SK-N-SH (cell line): ENCODE measurements around the gene CASKIN2. TPM values are rescaled to one million over a fixed set of nuclear protein-coding genes. Genes with fewer than 3 reads are reported as not detected.

Experiments used
- CTCF ChIA-PET: fragments of 300-600, 350-600 bp; formaldehyde crosslinking; extraction: SDS; loops from one replicate; lab custom pipeline; 2021; lab: Yijun Ruan, JAX
- POLR2A ChIA-PET: fragments of 350-600 bp; sonication (Branson Sonifier 250); formaldehyde crosslinking; extraction: SDS; loops from one replicate; lab custom pipeline; 2020; ENCODE audit warnings: antibody characterized with exemption, inconsistent platforms; lab: Yijun Ruan, JAX
- DNase-seq: peaks from one replicate; pipeline ENCODE4 v3.0.0; 2012
- H2AFZ ChIP-seq: fragments of 200-600 bp; sonication (generic); 2 replicates; pipeline ENCODE4 v1.8.1; 2016; ENCODE audit warnings: antibody characterized with exemption, mild to moderate bottlenecking, low read depth
- H3F3A ChIP-seq: fragments of 200-600 bp; sonication (generic); replicated peaks from 2 replicates; pipeline ENCODE3; 2016; ENCODE audit warnings: antibody characterized with exemption, mild to moderate bottlenecking; ENCODE audit not compliant: insufficient read depth
- H3K27ac ChIP-seq, 2 experiments: fragments of 200-500 bp in 1 of 2; fragments of 200-600 bp in 1 of 2; sonication (Bioruptor generic) in 1 of 2; sonication (generic), shearing (Covaris generic) in 1 of 2; 2 replicates each; pipeline versions ENCODE4 v1.5.1 to v1.6.1; 2014 to 2016; ENCODE audit warnings: low read depth in 2 of 2, inconsistent platforms in 1 of 2, low read length in 1 of 2, mild to moderate bottlenecking in 1 of 2, mixed read lengths in 1 of 2
- H3K27me3 ChIP-seq: fragments of 200-600 bp; sonication (generic), shearing (Covaris generic); 2 replicates; pipeline ENCODE4 v1.6.1; 2016; ENCODE audit warnings: mixed run types; ENCODE audit not compliant: insufficient read depth
- H3K36me3 ChIP-seq, 2 experiments: fragments of 200-500 bp in 1 of 2; fragments of 200-600 bp in 1 of 2; sonication (Bioruptor generic) in 1 of 2; sonication (generic) in 1 of 2; replicated peaks in 1 of 2; 2 replicates each; pipeline versions ENCODE3 to v1.5.1; 2014 to 2016; ENCODE audit warnings: low read length in 1 of 2, mild to moderate bottlenecking in 1 of 2; ENCODE audit not compliant: insufficient read depth in 2 of 2, control insufficient read depth in 1 of 2
- H3K4me1 ChIP-seq, 2 experiments: fragments of 200-500 bp in 1 of 2; fragments of 200-600 bp in 1 of 2; sonication (Bioruptor generic) in 1 of 2; sonication (generic), shearing (Covaris generic) in 1 of 2; 2 replicates each; pipeline versions ENCODE4 v1.5.1 to v1.6.1; 2014 to 2016; ENCODE audit warnings: low read depth in 1 of 2, low read length in 1 of 2, mixed run types in 1 of 2; ENCODE audit not compliant: insufficient read depth in 2 of 2, control insufficient read depth in 1 of 2
- H3K4me2 ChIP-seq: fragments of 200-600 bp; sonication (generic), shearing (Covaris generic); 2 replicates; pipeline ENCODE4 v1.6.1; 2017; ENCODE audit warnings: mixed run types
- H3K4me3 ChIP-seq, 2 experiments: fragments of 200-500 bp in 1 of 2; fragments of 200-600 bp in 1 of 2; sonication (Bioruptor generic) in 1 of 2; sonication (generic), shearing (Covaris generic) in 1 of 2; 2 replicates each; pipeline versions ENCODE4 v1.5.1 to v1.8.1; 2014 to 2016; ENCODE audit warnings: low read depth in 2 of 2, inconsistent platforms in 1 of 2, low read length in 1 of 2, mild to moderate bottlenecking in 1 of 2, mixed read lengths in 1 of 2, moderate library complexity in 1 of 2
- H3K79me2 ChIP-seq: fragments of 200-600 bp; sonication (generic); 2 replicates; pipeline ENCODE4 v1.8.1; 2017; ENCODE audit warnings: mild to moderate bottlenecking; ENCODE audit not compliant: insufficient read depth
- H3K9ac ChIP-seq: fragments of 200-600 bp; sonication (generic); 2 replicates; pipeline ENCODE4 v1.6.1; 2017; ENCODE audit warnings: mixed run types
- H3K9me2 ChIP-seq: fragments of 200-600 bp; sonication (generic); 2 replicates; pipeline ENCODE4 v1.6.1; 2017; ENCODE audit warnings: mixed run types
- H3K9me3 ChIP-seq: fragments of 200-600 bp; sonication (generic); 2 replicates; pipeline ENCODE4 v1.6.1; 2017; ENCODE audit warnings: mixed run types, mild to moderate bottlenecking, moderate library complexity
- H4K20me1 ChIP-seq: fragments of 200-600 bp; sonication (generic); 2 replicates; pipeline ENCODE4 v1.6.1; 2017; ENCODE audit warnings: mild to moderate bottlenecking, mixed run types; ENCODE audit not compliant: insufficient read depth
- ELF1 ChIP-seq: IDR thresholded peaks from 2 replicates; pipeline ENCODE4 v1.4.0; 2012
- EP300 ChIP-seq, 2 experiments: IDR thresholded peaks; 2 replicates each; pipeline versions ENCODE4 v1.4.0 to v1.6.1; 2012; ENCODE audit warnings: borderline replicate concordance in 1 of 2, low read depth in 1 of 2, low read length in 1 of 2
- FOSL2 ChIP-seq: IDR thresholded peaks from 2 replicates; pipeline ENCODE4 v1.4.0; 2012; ENCODE audit warnings: low read depth, mild to moderate bottlenecking, moderate library complexity, borderline replicate concordance
- FOXJ3 ChIP-seq: sonication (generic); formaldehyde crosslinking; IDR thresholded peaks from 2 replicates; pipeline ENCODE4 v1.5.1; 2020; ENCODE audit warnings: mild to moderate bottlenecking, missing genetic modification reagents
- IRF3 ChIP-seq: fragments of 150-350 bp; IDR thresholded peaks from 2 replicates; pipeline ENCODE4 v1.6.1; 2016; ENCODE audit warnings: mild to moderate bottlenecking, low read depth, low read length
- NFIC ChIP-seq: IDR thresholded peaks from 2 replicates; pipeline ENCODE4 v1.4.0; 2012; ENCODE audit warnings: borderline replicate concordance
- PBX3 ChIP-seq: IDR thresholded peaks from 2 replicates; pipeline ENCODE4; 2012
- POLR2AphosphoS5 ChIP-seq: IDR thresholded peaks from 2 replicates; pipeline ENCODE4 v1.6.1; 2012; ENCODE audit warnings: low read depth, low read length
- RCOR1 ChIP-seq: fragments of 150-350 bp; IDR thresholded peaks from 2 replicates; pipeline ENCODE4 v1.6.1; 2017; ENCODE audit warnings: antibody characterized with exemption, low read length
- RFX5 ChIP-seq: IDR thresholded peaks from 2 replicates; pipeline ENCODE4 v1.6.1; 2012; ENCODE audit warnings: mild to moderate bottlenecking, improper control_type of control experiment, low read length
- SMC3 ChIP-seq: IDR thresholded peaks from 2 replicates; pipeline ENCODE4 v1.6.1; 2012; ENCODE audit warnings: low read depth, low read length, improper control_type of control experiment
- TCF12 ChIP-seq: IDR thresholded peaks from 2 replicates; pipeline ENCODE4 v1.4.0; 2012
- TEAD4 ChIP-seq: IDR thresholded peaks from 2 replicates; pipeline ENCODE4 v1.4.0; 2012; ENCODE audit warnings: mild to moderate bottlenecking, borderline replicate concordance; ENCODE audit not compliant: insufficient read depth
- USF1 ChIP-seq: IDR thresholded peaks from 2 replicates; pipeline ENCODE4 v1.4.0; 2012; ENCODE audit warnings: low read depth, borderline replicate concordance
- ZBTB33 ChIP-seq: IDR thresholded peaks from 2 replicates; pipeline ENCODE4 v1.4.0; 2012; ENCODE audit warnings: low read depth, borderline replicate concordance
- WGBS: methylation state at CpG from one replicate; pipeline ENCODE4 v1.1.6; 2017; ENCODE audit warnings: low lambda C conversion rate; 5-methylcytosine and 5-hydroxymethylcytosine counted together
- polyA plus RNA-seq, 3 experiments: library from polyadenylated mRNA; depleted of rRNA; stranded (reverse); fragments of >200 nt; gene quantifications; 2 replicates each; pipeline ENCODE4 v1.2.3, GENCODE V29; 2012

Gene CASKIN2
- polyA plus RNA-seq, 1 of the 3 experiments (the other 2 are of a cell fraction), result 6.5 TPM

- H3K4me2 ChIP-seq, result no peak overlapping the region
- WGBS, result 93% methylated on average over 8 of the region's 12 CpGs
- H3F3A ChIP-seq, result no peaks in the 10 kb centered on the region
- ChIA-PET CTCF (interaction anchor here (0.7 to 1.8 kb wide), 5 partner anchors 9 to 215 kb away, joined by 3 to 6 read pairs (median 3); partner anchors contain the start of gene MIF4GD), POLR2A (no interaction called here)
- peaks cover 22% of the 10 kb centered on the region for H4K20me1 ChIP-seq
- peaks cover 0 to 13% of the 10 kb centered on the region in 2 experiments for H3K36me3 ChIP-seq
- peaks cover 20% of the 10 kb centered on the region; the same call in 1 of the 2 replicates for H3K79me2 ChIP-seq
- no peaks in the 10 kb centered on the region for H3K27me3 ChIP-seq
- no peak overlapping the region for H2AFZ ChIP-seq
- peaks cover 0 to 10% of the 10 kb centered on the region in 2 experiments; a peak in 1 of 4 replicates for H3K4me1 ChIP-seq
- no peak overlapping the region for H3K27ac ChIP-seq
- DNase-seq, result no peak
- TF ChIP-seq POLR2AphosphoS5 (no peak), SMC3 (no peak), IRF3 (no peak), NFIC (no peak), ELF1 (no peak), EP300 (IDR thresholded peaks at IDR 0.05; ENCODE audit: borderline replicate concordance in 1 of 2, low read depth in 1 of 2, low read length in 1 of 2) (no peak), FOXJ3 (CRISPR knock-in tag) (no peak), PBX3 (no peak), TEAD4 (no peak), RFX5 (no peak), USF1 (no peak), FOSL2 (no peak), TCF12 (no peak), RCOR1 (no peak), ZBTB33 (no peak)
- no peak overlapping the region for H3K4me3 ChIP-seq
- no peaks in the 10 kb centered on the region for H3K9me2 ChIP-seq
- H3K9me3 ChIP-seq, result no peaks in the 10 kb centered on the region
- H3K9ac ChIP-seq, result no peak overlapping the region
Observed at GRCh38 chr17:75485688-75486087, 29.6 kb downstream of the CASKIN2 start.
